ENCODE data around the gene GALM. TPM values are rescaled to one million over a fixed set of nuclear protein-coding genes. Genes with fewer than 3 reads are reported as not detected.

The GALM gene
- total and polyA plus RNA-seq, 2 donors (not counting 1 experiment from before 2014, with no cell fraction given): 14.7 to 51.4 TPM

DNA sequence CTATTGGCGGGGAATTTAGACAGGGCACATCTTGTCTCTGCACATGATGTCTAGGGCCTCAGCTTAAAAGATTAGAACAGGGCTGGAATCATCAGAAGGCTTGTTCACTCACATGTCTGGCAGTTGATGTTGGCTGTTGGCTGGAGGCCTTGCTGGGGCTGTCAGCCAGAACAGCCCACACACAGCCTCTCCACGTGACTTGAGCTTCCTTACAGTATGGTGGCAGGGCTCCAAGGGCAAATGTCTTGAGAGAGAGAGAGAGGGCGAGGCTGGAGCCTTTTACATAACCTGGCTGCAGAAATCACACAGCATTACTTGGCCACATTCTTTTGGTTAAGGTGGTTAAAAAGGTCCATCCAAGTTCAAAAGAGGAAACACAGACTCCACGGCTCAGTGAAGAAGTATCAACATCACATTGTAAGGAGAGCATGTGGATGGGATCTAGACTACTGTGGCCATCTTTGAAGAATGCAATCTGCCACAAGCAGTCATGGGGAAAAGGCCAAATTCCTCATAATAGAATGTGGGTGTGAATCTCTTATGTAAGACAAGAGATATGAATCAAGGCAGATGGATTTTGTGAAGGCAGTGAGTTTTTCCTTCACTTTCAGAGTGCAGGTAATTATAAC, 54.8 kb downstream of the GALM start:
- peaks cover 8% of the 10 kb centered on the region for H3K4me1 ChIP-seq (ENCODE audit: control insufficient read depth, extremely low read depth, insufficient read depth, low read length)
- H3K27me3 ChIP-seq (ENCODE audit: control insufficient read depth, insufficient read depth, low read length): no peaks in the 10 kb centered on the region
- H3K4me3 ChIP-seq (replicated peaks in 1 of 4; ENCODE audit: control extremely low read depth in 1 of 4, insufficient read depth in 1 of 4, low read depth in 3 of 4, low read length in 4 of 4): no peak overlapping the region
- peak overlapping the region; percentile 20 for H3K27ac ChIP-seq (ENCODE audit: insufficient read depth, low read length)
- peak overlapping the region; percentile 52 for H3K4me2 ChIP-seq (ENCODE audit: extremely low read depth, insufficient read depth, low read length)
- DNase-seq (ENCODE audit: low read depth in 2 of 2): peak; percentile 98 to 100
- no peaks in the 10 kb centered on the region for H3K79me2 ChIP-seq (ENCODE audit: control insufficient read depth, insufficient read depth, low read length)
- no peak for TF ChIP-seq EZH2 (IDR thresholded peaks at IDR 0.05; ENCODE audit: low read length, missing control alignments)
- TF ChIP-seq, protein P1, sequence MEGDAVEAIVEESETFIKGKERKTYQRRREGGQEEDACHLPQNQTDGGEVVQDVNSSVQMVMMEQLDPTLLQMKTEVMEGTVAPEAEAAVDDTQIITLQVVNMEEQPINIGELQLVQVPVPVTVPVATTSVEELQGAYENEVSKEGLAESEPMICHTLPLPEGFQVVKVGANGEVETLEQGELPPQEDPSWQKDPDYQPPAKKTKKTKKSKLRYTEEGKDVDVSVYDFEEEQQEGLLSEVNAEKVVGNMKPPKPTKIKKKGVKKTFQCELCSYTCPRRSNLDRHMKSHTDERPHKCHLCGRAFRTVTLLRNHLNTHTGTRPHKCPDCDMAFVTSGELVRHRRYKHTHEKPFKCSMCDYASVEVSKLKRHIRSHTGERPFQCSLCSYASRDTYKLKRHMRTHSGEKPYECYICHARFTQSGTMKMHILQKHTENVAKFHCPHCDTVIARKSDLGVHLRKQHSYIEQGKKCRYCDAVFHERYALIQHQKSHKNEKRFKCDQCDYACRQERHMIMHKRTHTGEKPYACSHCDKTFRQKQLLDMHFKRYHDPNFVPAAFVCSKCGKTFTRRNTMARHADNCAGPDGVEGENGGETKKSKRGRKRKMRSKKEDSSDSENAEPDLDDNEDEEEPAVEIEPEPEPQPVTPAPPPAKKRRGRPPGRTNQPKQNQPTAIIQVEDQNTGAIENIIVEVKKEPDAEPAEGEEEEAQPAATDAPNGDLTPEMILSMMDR (conservative IDR thresholded peaks at IDR 0.05 in 1 of 2, IDR thresholded peaks at IDR 0.05 in 1 of 2; ENCODE audit: low read depth in 1 of 2, low read length in 2 of 2): no peak
- no peaks in the 10 kb centered on the region for H4K20me1 ChIP-seq (ENCODE audit: control insufficient read depth, extremely low read depth, insufficient read depth, low read length)
- no peaks in the 10 kb centered on the region for H3K36me3 ChIP-seq (ENCODE audit: control insufficient read depth, insufficient read depth, low read length)
- H3K9ac ChIP-seq (ENCODE audit: insufficient read depth, low read length): no peak overlapping the region
- H3K9me3 ChIP-seq (ENCODE audit: control insufficient read depth, insufficient read depth, low read depth, low read length): no peaks in the 10 kb centered on the region
- peak overlapping the region; percentile 2 for H2AFZ ChIP-seq (ENCODE audit: low read length)

DNA sequence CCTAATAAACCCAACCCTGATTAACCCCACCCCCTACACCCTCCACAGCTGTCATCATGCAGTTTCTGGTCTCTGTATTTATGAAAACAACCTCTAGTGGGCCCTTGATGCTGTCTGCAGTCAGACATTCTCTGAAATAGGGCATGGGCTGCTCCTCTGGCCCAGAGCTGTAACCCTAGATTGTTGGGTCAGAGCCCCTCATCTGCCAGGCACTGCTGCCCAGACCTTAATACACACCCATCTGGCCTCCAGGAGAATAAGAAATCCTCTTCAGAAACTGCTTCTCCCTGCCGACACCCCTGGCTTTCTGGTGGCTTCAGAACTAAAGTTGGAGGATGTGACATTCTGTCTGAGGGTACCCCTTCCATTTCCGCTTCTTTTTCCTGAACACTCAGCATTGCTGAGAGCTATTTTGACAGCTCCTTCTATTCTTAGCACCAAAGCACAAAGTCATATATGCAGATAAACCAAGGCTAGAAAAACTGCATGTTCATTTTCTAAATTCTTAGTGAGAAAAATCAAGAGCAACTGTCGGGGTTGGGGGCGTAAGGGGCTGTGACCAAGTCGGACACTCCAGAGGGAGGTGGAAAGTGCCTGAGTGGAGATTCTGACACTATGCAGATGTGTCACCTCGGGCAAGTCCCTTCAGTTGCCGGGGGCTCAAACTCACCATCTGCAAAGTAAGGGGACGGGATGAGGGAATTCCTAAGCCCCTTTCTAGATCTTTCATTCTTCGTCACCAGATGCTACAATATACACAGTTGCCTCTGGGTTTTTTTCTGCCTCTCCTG, 56.6 kb downstream of the GALM start:
- Histone ChIP-seq H3K4me2 (ENCODE audit: extremely low read depth, insufficient read depth, low read length) (no peak overlapping the region), H3K9me3 (ENCODE audit: control insufficient read depth, insufficient read depth, low read depth, low read length) (no peaks in the 10 kb centered on the region), H3K4me1 (ENCODE audit: control insufficient read depth, extremely low read depth, insufficient read depth, low read length) (peaks cover 8% of the 10 kb centered on the region), H3K27me3 (ENCODE audit: control insufficient read depth, insufficient read depth, low read length) (no peaks in the 10 kb centered on the region), H4K20me1 (ENCODE audit: control insufficient read depth, extremely low read depth, insufficient read depth, low read length) (no peaks in the 10 kb centered on the region), H3K9ac (ENCODE audit: insufficient read depth, low read length) (no peak overlapping the region), H3K36me3 (ENCODE audit: control insufficient read depth, insufficient read depth, low read length) (no peaks in the 10 kb centered on the region), H3K4me3 (replicated peaks in 1 of 4; ENCODE audit: control extremely low read depth in 1 of 4, insufficient read depth in 1 of 4, low read depth in 3 of 4, low read length in 4 of 4) (no peak overlapping the region), H2AFZ (ENCODE audit: low read length) (no peak overlapping the region), H3K27ac (ENCODE audit: insufficient read depth, low read length) (no peak overlapping the region), H3K79me2 (ENCODE audit: control insufficient read depth, insufficient read depth, low read length) (no peaks in the 10 kb centered on the region)
- DNase-seq (ENCODE audit: low read depth in 2 of 2): no peak
- TF ChIP-seq, protein P1 (conservative IDR thresholded peaks at IDR 0.05 in 1 of 2, IDR thresholded peaks at IDR 0.05 in 1 of 2; ENCODE audit: low read depth in 1 of 2, low read length in 2 of 2): no peak
- TF ChIP-seq EZH2 (IDR thresholded peaks at IDR 0.05; ENCODE audit: low read length, missing control alignments): no peak

DNA sequence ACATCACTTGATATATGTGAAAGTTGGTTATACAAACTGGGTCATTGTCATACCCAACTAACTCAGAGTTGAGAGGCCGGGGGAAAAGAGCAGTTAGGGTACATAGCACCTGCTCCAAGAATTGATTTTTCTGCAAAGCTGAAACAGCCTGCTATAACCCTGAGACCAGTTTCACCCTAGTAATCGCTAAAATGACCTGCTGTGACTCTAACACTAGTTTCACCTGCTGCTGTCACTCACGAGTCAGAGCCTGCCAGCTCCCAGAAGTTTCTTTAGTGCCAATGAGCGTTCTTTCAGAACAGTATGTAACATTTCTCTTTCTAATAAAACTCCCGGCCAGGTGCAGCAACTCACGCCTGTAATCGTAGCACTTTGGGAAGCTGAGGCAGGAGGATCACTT, 57.3 kb downstream of the GALM start:
- H3K9ac ChIP-seq (ENCODE audit: insufficient read depth, low read length): no peak overlapping the region
- no peaks in the 10 kb centered on the region for H4K20me1 ChIP-seq (ENCODE audit: control insufficient read depth, extremely low read depth, insufficient read depth, low read length)
- TF ChIP-seq, protein P1 (conservative IDR thresholded peaks at IDR 0.05 in 1 of 2, IDR thresholded peaks at IDR 0.05 in 1 of 2; ENCODE audit: low read depth in 1 of 2, low read length in 2 of 2): no peak
- no peak for TF ChIP-seq EZH2 (IDR thresholded peaks at IDR 0.05; ENCODE audit: low read length, missing control alignments)
- no peak overlapping the region for H2AFZ ChIP-seq (ENCODE audit: low read length)
- H3K9me3 ChIP-seq (ENCODE audit: control insufficient read depth, insufficient read depth, low read depth, low read length): no peaks in the 10 kb centered on the region
- H3K4me3 ChIP-seq (replicated peaks in 1 of 4; ENCODE audit: control extremely low read depth in 1 of 4, insufficient read depth in 1 of 4, low read depth in 3 of 4, low read length in 4 of 4): no peak overlapping the region
- no peaks in the 10 kb centered on the region for H3K79me2 ChIP-seq (ENCODE audit: control insufficient read depth, insufficient read depth, low read length)
- DNase-seq (ENCODE audit: low read depth in 2 of 2): no peak
- H3K4me2 ChIP-seq (ENCODE audit: extremely low read depth, insufficient read depth, low read length): no peak overlapping the region
- no peaks in the 10 kb centered on the region for H3K27me3 ChIP-seq (ENCODE audit: control insufficient read depth, insufficient read depth, low read length)
- H3K36me3 ChIP-seq (ENCODE audit: control insufficient read depth, insufficient read depth, low read length): no peaks in the 10 kb centered on the region
- H3K4me1 ChIP-seq (ENCODE audit: control insufficient read depth, extremely low read depth, insufficient read depth, low read length): peaks cover 8% of the 10 kb centered on the region
- no peak overlapping the region for H3K27ac ChIP-seq (ENCODE audit: insufficient read depth, low read length)
